ENCODE results near the gene SPNS3. TPM values are rescaled to one million over a fixed set of nuclear protein-coding genes. Genes with fewer than 3 reads are reported as not detected.

The SPNS3 gene
- total and polyA plus RNA-seq, 10 of the 15 experiments (the other 5 are each of a cell fraction or from before 2014, with no cell fraction given), result 0.16 to 2.6 (median 0.97) TPM

DNA sequence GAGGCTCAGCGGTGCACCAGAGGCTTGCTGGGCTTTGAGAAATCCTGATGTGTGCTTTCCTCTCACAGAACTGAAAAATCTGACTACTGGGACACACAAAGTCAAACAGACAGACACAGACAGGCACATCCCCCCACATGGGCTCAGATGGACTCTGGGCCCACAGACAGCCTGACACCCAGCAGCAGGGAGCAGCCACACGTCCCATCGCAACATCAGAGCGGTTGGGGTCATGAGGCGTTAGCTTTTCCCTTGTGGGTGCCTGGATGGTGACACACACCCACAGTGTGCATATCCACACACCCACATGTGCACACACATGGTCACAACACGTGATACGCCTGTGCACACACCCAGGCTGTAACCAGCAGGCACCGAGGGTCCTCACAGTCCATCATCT, 6.3 kb downstream of the SPNS3 start:
- Histone ChIP-seq H3K27ac (ENCODE audit: control insufficient read depth, insufficient read depth) (no peak overlapping the region), H2AFZ (ENCODE audit: control insufficient read depth, low read depth, low read length) (no peak overlapping the region), H3K36me3 (ENCODE audit: control insufficient read depth in 2 of 2, insufficient read depth in 2 of 2, low read length in 1 of 2) (no peaks in the 10 kb centered on the region), H3K27me3 (replicated peaks in 1 of 2; ENCODE audit: control insufficient read depth in 2 of 2, insufficient read depth in 2 of 2, low read length in 1 of 2) (no peaks in the 10 kb centered on the region; a peak in 1 of 4 replicates), H3K4me1 (ENCODE audit: control insufficient read depth, insufficient read depth, low read length) (peaks cover 3% of the 10 kb centered on the region; the same call in 1 of the 2 replicates), H3K9me3 (replicated peaks; ENCODE audit: control insufficient read depth, insufficient read depth, low read length) (no peaks in the 10 kb centered on the region), H3K4me2 (ENCODE audit: control insufficient read depth, insufficient read depth) (no peak overlapping the region), H3K9ac (ENCODE audit: control insufficient read depth, insufficient read depth, low read length) (no peak overlapping the region), H4K20me1 (ENCODE audit: control insufficient read depth, insufficient read depth) (no peaks in the 10 kb centered on the region), H3K4me3 (no peak overlapping the region), H3K79me2 (ENCODE audit: control insufficient read depth, insufficient read depth, low read length) (no peaks in the 10 kb centered on the region)
- 45% methylated on average over 8 of the region's 8 CpGs for WGBS (ENCODE audit: insufficient coverage, insufficient replicate concordance, low lambda C conversion rate, missing lambda C conversion rate)
- ChIA-PET SMC1A (ENCODE audit: uncharacterized antibody, unreplicated experiment) (interaction anchor here (0.5 kb wide), 1 partner anchor 17 kb away, joined by 3 read pairs; no protein-coding TSS in a partner anchor), POLR2A (no interaction called here), CTCF (interaction anchor here (1.4 kb wide), 1 partner anchor 19 kb away, joined by 4 read pairs; no protein-coding TSS in a partner anchor), RAD21 (ENCODE audit: unreplicated experiment) (no interaction called here)
- FAIRE-seq (no peak), DNase-seq (ENCODE audit: low read depth, low spot score) (no peak), ATAC-seq (no peak)
- no peak for TF ChIP-seq ZZZ3 (IDR thresholded peaks at IDR 0.05; ENCODE audit: control insufficient read depth, insufficient read length, low read depth)
- in situ Hi-C loops (cut with MboI) (no loop called here), intact Hi-C loops (cut with micrococcal nuclease; ENCODE audit: unreplicated experiment) (no loop called here)
- no TSS peak for BruUV-seq (replicated peaks)

DNA sequence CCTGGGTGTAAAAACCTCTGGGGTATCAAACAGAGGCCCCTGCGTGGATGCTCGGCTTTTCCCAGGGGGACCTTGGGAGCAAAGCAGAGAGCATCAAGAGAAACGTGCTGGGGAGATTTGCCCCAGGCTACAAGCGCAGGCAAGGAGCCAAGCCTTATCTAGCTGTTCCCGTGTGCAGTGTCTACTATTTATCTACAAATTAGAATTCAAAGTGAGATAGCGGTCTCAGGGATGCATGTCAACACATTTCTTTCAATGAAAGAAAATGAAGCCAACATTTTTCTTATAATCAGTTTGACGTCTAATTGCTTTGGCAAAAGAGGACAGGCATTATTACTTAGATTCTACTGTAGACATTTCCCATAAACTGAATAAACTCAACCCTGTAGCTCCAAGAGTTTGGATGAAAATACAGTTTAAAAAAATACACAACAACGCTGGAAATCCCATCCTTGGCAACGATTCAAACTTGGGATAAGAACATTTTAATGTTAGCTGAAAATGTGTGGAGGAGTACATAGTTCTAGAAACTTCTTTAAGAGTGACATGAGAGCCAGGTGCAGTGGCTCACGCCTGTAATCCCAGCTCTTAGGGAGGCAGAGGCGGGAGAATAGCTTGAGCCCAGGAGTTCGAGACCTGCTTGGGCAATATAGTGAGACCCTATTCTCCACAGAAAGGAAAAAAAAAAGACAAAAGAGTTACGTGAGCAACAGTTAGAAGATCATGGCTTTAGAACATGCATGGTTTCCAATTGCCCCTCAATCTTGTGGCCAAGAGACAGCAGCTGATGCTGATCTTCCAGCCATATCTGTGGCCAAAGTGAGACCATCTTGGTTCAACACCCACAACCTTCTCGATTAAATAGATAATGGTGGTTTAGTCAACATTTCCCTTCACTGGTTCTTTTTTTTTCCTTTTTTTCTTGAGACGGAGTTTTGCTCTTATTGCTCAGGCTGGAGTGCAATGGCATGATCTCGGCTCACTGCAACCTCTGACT, 7.2 kb downstream of the SPNS3 start:
- TF ChIP-seq SMARCA5 (IDR thresholded peaks at IDR 0.05), result no peak
- no peak for TF ChIP-seq HDGF (IDR thresholded peaks at IDR 0.05)
- no peak for TF ChIP-seq MYC (IDR thresholded peaks at IDR 0.05; ENCODE audit: insufficient read depth, insufficient read length, insufficient replicate concordance, low read length, severe bottlenecking)
- no TSS peak for BruUV-seq (replicated peaks)
- no peak overlapping the region for H3K4me3 ChIP-seq
- H3K9ac ChIP-seq (ENCODE audit: control insufficient read depth, insufficient read depth, low read length), result no peak overlapping the region
- no peaks in the 10 kb centered on the region for H4K20me1 ChIP-seq (ENCODE audit: control insufficient read depth, insufficient read depth)
- FAIRE-seq, result no peak
- no peaks in the 10 kb centered on the region; a peak in 1 of 4 replicates for H3K27me3 ChIP-seq (replicated peaks in 1 of 2; ENCODE audit: control insufficient read depth in 2 of 2, insufficient read depth in 2 of 2, low read length in 1 of 2)
- H3K79me2 ChIP-seq (ENCODE audit: control insufficient read depth, insufficient read depth, low read length), result no peaks in the 10 kb centered on the region
- H3K36me3 ChIP-seq (ENCODE audit: control insufficient read depth in 2 of 2, insufficient read depth in 2 of 2, low read length in 1 of 2), result no peaks in the 10 kb centered on the region
- ChIA-PET CTCF (interaction anchor here (1.4 kb wide), 1 partner anchor 20 kb away, joined by 4 read pairs; no protein-coding TSS in a partner anchor), SMC1A (ENCODE audit: uncharacterized antibody, unreplicated experiment) (no interaction called here), RAD21 (ENCODE audit: unreplicated experiment) (no interaction called here), POLR2A (no interaction called here)
- 46% methylated on average over 16 of the region's 16 CpGs for WGBS (ENCODE audit: insufficient coverage, insufficient replicate concordance, low lambda C conversion rate, missing lambda C conversion rate)
- DNase-seq (ENCODE audit: low read depth, low spot score), result no peak
- in situ Hi-C loops (cut with MboI) (no loop called here), intact Hi-C loops (cut with micrococcal nuclease; ENCODE audit: unreplicated experiment) (no loop called here)
- H3K4me1 ChIP-seq (ENCODE audit: control insufficient read depth, insufficient read depth, low read length), result peaks cover 3% of the 10 kb centered on the region; the same call in 1 of the 2 replicates
- no peak for ATAC-seq
- no peak overlapping the region for H2AFZ ChIP-seq (ENCODE audit: control insufficient read depth, low read depth, low read length)
- no peak overlapping the region for H3K27ac ChIP-seq (ENCODE audit: control insufficient read depth, insufficient read depth)
- H3K4me2 ChIP-seq (ENCODE audit: control insufficient read depth, insufficient read depth), result no peak overlapping the region
- H3K9me3 ChIP-seq (replicated peaks; ENCODE audit: control insufficient read depth, insufficient read depth, low read length), result no peaks in the 10 kb centered on the region
